Neural cell (in vitro differentiated cells): ENCODE data around the gene PTPRR. TPM values are rescaled to one million over a fixed set of nuclear protein-coding genes. Genes with fewer than 3 reads are reported as not detected.

Source experiments
- H2AFZ ChIP-seq: fragments of 200-600, 300-800 bp; sonication (generic), shearing (Covaris generic); 2 replicates; pipeline ENCODE4 v1.6.0; 2014; ENCODE audit warnings: low read depth, mild to moderate bottlenecking, antibody characterized with exemption, low read length, moderate library complexity
- H3F3A ChIP-seq: fragments of 200-600 bp; shearing (Covaris generic); 2 replicates; pipeline ENCODE4 v1.6.1; 2016; ENCODE audit warnings: mild to moderate bottlenecking, moderate library complexity, mixed read lengths, antibody characterized with exemption, low read length; ENCODE audit not compliant: insufficient read depth, poor library complexity, severe bottlenecking
- H3K27ac ChIP-seq: fragments of 200-600, 300-800 bp; sonication (generic), shearing (Covaris generic); 2 replicates; pipeline ENCODE4 v1.5.1; 2014; ENCODE audit warnings: mild to moderate bottlenecking, low read length, moderate library complexity
- H3K27me3 ChIP-seq: fragments of 300-800, 200-600 bp; sonication (generic), shearing (Covaris generic); 2 replicates; pipeline ENCODE4 v1.6.0; 2014; ENCODE audit warnings: mild to moderate bottlenecking, low read depth, low read length, moderate library complexity; ENCODE audit not compliant: insufficient read depth
- H3K36me3 ChIP-seq: fragments of 300-800, 200-600 bp; sonication (generic), shearing (Covaris generic); 2 replicates; pipeline ENCODE4 v1.5.1; 2014; ENCODE audit warnings: mild to moderate bottlenecking, antibody characterized with exemption, low read length, moderate library complexity; ENCODE audit not compliant: insufficient read depth
- H3K4me2 ChIP-seq: fragments of 300-800, 200-600 bp; sonication (generic), shearing (Covaris generic); 2 replicates; pipeline ENCODE4 v1.6.0; 2014; ENCODE audit warnings: mild to moderate bottlenecking, low read length
- H3K4me3 ChIP-seq: fragments of 300-800, 200-600 bp; sonication (generic), shearing (Covaris generic); 2 replicates; pipeline ENCODE4 v1.5.1; 2014; ENCODE audit warnings: mild to moderate bottlenecking, low read length, moderate library complexity
- H3K79me2 ChIP-seq: fragments of 200-600 bp; shearing (Covaris generic); replicated peaks from 2 replicates; pipeline ENCODE4 v1.6.0; 2014; ENCODE audit warnings: mild to moderate bottlenecking, low read length, moderate library complexity; ENCODE audit not compliant: insufficient read depth
- H3K9ac ChIP-seq: fragments of 300-800, 200-600 bp; sonication (generic), shearing (Covaris generic); 2 replicates; pipeline ENCODE4 v1.6.1; 2016; ENCODE audit warnings: mild to moderate bottlenecking, low read length, mixed read lengths
- H3K9me2 ChIP-seq: fragments of 200-600 bp; shearing (Covaris generic); 2 replicates; pipeline ENCODE4 v1.6.1; 2016; ENCODE audit warnings: mild to moderate bottlenecking, low read length, mixed read lengths; ENCODE audit not compliant: insufficient read depth
- H3K9me3 ChIP-seq: fragments of 200-600, 300-800 bp; sonication (generic), shearing (Covaris generic); 2 replicates; pipeline ENCODE4 v1.6.1; 2016; ENCODE audit warnings: mild to moderate bottlenecking, mixed run types, low read length, moderate library complexity, mixed read lengths
- H4K20me1 ChIP-seq: fragments of 200-600 bp; shearing (Covaris generic); 2 replicates; pipeline ENCODE4 v1.6.1; 2016; ENCODE audit warnings: mild to moderate bottlenecking, mixed run types; ENCODE audit not compliant: insufficient read depth
- CTCF ChIP-seq: fragments of 450-650 bp; IDR thresholded peaks from 2 replicates; pipeline ENCODE4 v1.5.1; 2014; ENCODE audit warnings: antibody characterized with exemption, mild to moderate bottlenecking, moderate library complexity; ENCODE audit not compliant: poor library complexity, severe bottlenecking
- EP300 ChIP-seq: fragments of 450-650 bp; conservative IDR thresholded peaks from 2 replicates; pipeline ENCODE4 v1.6.1; 2014; ENCODE audit warnings: antibody characterized with exemption, mild to moderate bottlenecking, moderate library complexity; ENCODE audit not compliant: poor library complexity, severe bottlenecking
- EZH2 ChIP-seq: fragments of 200-600, 300-800 bp; shearing (Covaris generic), sonication (generic); IDR thresholded peaks from 2 replicates; pipeline ENCODE4 v1.6.1; 2014; ENCODE audit warnings: antibody characterized with exemption, low read length, borderline replicate concordance, mild to moderate bottlenecking; ENCODE audit not compliant: insufficient read depth, poor library complexity, severe bottlenecking
- MXI1 ChIP-seq: fragments of 450-650 bp; conservative IDR thresholded peaks from 2 replicates; pipeline ENCODE4 v1.6.1; 2014; ENCODE audit warnings: antibody characterized with exemption, mild to moderate bottlenecking; ENCODE audit not compliant: poor library complexity, severe bottlenecking
- POLR2AphosphoS5 ChIP-seq: IDR thresholded peaks from 2 replicates; pipeline ENCODE4 v1.6.1; 2012
- RAD21 ChIP-seq: fragments of 450-650 bp; conservative IDR thresholded peaks from 2 replicates; pipeline ENCODE4 v1.6.1; 2014; ENCODE audit warnings: antibody characterized with exemption, mild to moderate bottlenecking, moderate library complexity
- REST ChIP-seq: IDR thresholded peaks from 2 replicates; pipeline ENCODE4 v1.6.1; 2012; ENCODE audit warnings: borderline replicate concordance
- SMC3 ChIP-seq: fragments of 450-650 bp; conservative IDR thresholded peaks from 2 replicates; pipeline ENCODE4 v1.6.1; 2014; ENCODE audit warnings: antibody characterized with exemption, mild to moderate bottlenecking, moderate library complexity; ENCODE audit not compliant: poor library complexity
- TAF1 ChIP-seq: IDR thresholded peaks from 2 replicates; pipeline ENCODE4 v1.6.1; 2012; ENCODE audit warnings: low read depth
- polyA plus RNA-seq: library from polyadenylated mRNA; depleted of rRNA; stranded (reverse); fragments of >200 nt; gene quantifications from 2 replicates; pipeline ENCODE4 v1.2.3, GENCODE V29; 2014

PTPRR gene
- polyA plus RNA-seq, 1 donor from 2014 or later, result 2.2 TPM

- no peak overlapping the region for H3K4me3 ChIP-seq
- H3K9ac ChIP-seq, result no peak overlapping the region
- H3K27ac ChIP-seq, result no peak overlapping the region
- H2AFZ ChIP-seq, result no peak overlapping the region
- H3F3A ChIP-seq, result no peaks in the 10 kb centered on the region
- H3K79me2 ChIP-seq, result no peaks in the 10 kb centered on the region
- no peaks in the 10 kb centered on the region for H4K20me1 ChIP-seq
- H3K27me3 ChIP-seq, result no peaks in the 10 kb centered on the region
- no peaks in the 10 kb centered on the region for H3K36me3 ChIP-seq
- no peak for TF ChIP-seq SMC3
- TF ChIP-seq MXI1, result no peak
- TF ChIP-seq CTCF, result no peak
- TF ChIP-seq EZH2, result no peak
- no peak for TF ChIP-seq REST
- TF ChIP-seq TAF1, result no peak
- TF ChIP-seq EP300, result no peak
- no peak for TF ChIP-seq POLR2AphosphoS5
- TF ChIP-seq RAD21, result no peak
- no peaks in the 10 kb centered on the region for H3K9me2 ChIP-seq
- H3K9me3 ChIP-seq, result no peaks in the 10 kb centered on the region
- H3K4me2 ChIP-seq, result no peak overlapping the region
Measured at GRCh38 chr12:70686299-70686698, 234.2 kb downstream of the PTPRR start.

GRCh38 chr12:70683976-70684375, 236.6 kb downstream of the PTPRR start:
- H3K4me2 ChIP-seq, result no peak overlapping the region
- no peaks in the 10 kb centered on the region for H3K79me2 ChIP-seq
- no peak overlapping the region for H3K4me3 ChIP-seq
- no peaks in the 10 kb centered on the region for H3K9me2 ChIP-seq
- no peaks in the 10 kb centered on the region for H4K20me1 ChIP-seq
- no peak overlapping the region for H3K27ac ChIP-seq
- H3K9me3 ChIP-seq, result no peaks in the 10 kb centered on the region
- H3K9ac ChIP-seq, result no peak overlapping the region
- no peaks in the 10 kb centered on the region for H3F3A ChIP-seq
- H3K27me3 ChIP-seq, result no peaks in the 10 kb centered on the region
- no peak for TF ChIP-seq SMC3
- TF ChIP-seq MXI1, result no peak
- no peak for TF ChIP-seq CTCF
- no peak for TF ChIP-seq POLR2AphosphoS5
- TF ChIP-seq EP300, result no peak
- TF ChIP-seq RAD21, result no peak
- no peak for TF ChIP-seq EZH2
- TF ChIP-seq REST, result no peak
- no peak for TF ChIP-seq TAF1
- H3K36me3 ChIP-seq, result no peaks in the 10 kb centered on the region
- H2AFZ ChIP-seq, result no peak overlapping the region
